ENCODE data around the gene SEMA3G.

Gene SEMA3G

DNA sequence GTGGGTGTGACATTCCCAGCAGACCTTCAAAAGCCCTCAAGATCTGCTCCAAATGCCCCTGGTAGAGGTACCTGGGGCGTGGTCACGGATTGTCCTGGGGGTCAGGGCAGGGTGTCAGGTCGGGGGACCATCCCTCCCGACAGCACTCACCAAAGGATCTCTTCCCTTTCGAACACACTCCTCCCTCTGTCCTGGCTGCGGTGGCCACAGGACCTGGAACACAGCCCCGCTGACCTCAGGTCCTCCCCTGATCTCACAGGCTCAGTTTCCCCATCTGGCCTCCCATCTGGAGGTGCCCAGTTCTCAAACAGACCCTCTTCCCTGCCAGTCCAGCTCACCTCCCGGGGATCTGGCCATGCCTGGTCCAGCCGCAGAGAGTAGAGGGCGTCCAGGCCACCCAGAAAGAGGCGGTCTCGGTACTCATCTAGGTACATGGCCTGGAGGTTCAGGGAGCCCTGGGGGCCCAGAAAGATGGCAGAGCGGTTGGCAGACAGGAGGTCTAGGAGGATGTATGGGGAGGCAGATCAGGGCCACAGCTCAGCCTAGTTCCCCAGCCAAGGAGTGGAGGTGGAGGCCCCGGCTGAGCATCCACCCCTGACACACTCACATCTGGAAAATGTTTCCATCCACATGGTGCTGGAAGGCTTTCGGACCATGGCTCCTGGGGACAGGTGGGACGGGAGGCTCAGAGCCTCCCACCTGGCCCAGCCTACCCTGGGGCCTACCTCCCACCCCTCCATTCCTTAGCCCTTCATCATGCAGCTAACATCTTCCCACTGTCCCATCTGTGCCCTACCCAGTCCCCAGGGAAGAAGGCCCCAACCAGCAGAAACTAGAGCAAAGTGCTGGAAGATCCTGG lies 2.3 kb downstream of the SEMA3G start:
- Histone ChIP-seq H3K27ac (peak overlapping the region in 2 of 21 experiments; percentile 8 to 40), H3K4me3 (no peak overlapping the region)

DNA sequence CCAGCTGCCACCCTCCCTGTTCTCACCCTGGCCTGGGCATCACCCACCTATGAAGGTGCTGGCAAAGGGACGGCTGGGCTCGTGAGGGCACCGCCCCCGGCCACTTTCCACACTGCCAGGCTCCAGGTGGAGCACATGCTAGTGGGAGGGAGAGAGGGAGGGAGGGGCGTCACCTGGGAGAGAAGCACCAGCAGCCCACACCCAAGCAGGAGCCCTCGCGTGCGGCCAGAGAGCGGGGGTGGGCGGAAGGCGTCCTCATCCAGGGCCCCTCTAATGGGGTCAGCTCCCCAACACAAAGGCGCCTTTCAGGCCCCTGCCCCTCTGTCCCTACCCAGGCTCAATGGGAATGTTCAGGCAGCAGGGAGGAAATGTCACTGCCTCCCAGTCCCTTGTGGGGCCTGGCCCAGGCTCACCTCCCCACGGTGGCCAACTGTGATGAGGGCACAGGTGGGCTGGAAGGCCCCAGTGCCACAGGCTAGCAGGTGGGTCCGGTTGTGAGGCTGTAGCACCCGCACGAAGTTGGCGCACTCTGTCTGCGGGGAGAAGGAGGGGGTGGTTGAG lies 3.1 kb downstream of the SEMA3G start:
- H3K4me3 ChIP-seq, result no peak overlapping the region
- peak overlapping the region in 1 of 21 experiments; percentile 16 for H3K27ac ChIP-seq

DNA sequence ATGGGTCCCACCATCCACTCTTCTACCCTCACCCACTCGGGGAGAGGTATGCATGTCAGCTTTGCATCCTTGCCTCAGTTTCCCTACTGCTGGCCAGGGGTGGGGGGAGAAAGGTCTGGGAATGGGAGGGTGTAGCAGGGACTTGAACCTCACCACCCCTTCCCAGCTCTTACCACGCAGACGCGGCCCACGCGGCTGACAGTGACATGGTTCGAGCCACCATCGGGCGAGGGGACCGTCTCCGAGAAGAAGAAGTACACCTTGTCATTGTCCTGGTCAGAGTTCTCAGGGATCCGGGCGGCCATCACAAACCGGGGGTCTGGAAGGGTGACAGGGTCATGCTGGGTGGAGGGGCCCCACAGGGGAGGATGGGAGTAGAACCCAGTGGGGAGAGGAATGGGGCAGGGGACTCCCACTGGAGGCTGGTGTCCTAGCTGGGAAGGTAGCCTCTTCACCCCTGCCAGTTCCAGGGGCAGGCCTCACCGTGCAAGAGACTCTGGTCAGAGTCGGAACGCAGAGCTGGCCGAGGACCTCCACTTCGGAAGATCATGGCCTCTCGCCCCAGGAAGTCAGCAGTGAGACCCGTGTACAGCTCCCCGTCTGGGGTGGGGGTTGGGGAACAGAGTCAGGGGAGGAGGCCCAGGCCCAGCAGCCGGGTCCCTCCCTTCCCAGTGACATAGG lies 3.7 kb downstream of the SEMA3G start:
- peak overlapping the region in 1 of 21 experiments; percentile 16 for H3K27ac ChIP-seq
- H3K4me3 ChIP-seq, result no peak overlapping the region

DNA sequence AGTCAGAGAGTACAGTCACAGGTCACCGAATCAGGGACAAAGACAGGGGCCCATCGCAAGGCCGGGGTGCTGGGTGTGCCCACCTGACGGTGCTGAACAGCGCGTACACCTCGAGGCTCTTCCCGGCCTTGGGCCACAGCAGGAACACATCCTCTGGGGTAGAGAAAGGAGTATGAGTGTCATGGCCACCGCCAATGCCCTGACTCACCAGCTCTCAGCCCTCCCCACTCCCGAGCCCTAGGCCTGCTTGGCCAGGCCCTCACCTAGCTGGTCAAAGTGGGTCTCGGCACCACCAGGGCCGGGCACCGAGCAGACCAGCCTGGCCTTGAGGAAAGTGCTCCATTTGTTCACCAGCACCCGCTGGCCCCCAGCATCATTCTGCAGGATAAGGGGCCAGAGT lies 4.2 kb downstream of the SEMA3G start:
- Histone ChIP-seq H3K27ac (no peak overlapping the region), H3K4me3 (no peak overlapping the region)

DNA sequence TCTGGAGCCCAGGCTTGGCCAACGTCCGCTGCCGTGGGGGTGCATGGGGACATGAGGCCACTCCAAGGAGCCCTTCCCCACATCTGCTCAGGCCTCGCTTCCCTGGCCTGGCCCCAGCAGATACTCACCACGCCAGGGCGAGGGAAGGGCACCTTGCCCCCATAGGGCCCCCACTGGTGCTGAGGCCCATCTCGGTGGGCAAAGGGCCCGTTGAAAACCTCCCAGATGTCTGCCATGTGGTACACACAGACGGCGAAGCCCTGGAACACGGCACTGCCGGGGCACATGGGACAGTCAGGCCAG lies 4.7 kb downstream of the SEMA3G start:
- H3K27ac ChIP-seq, result no peak overlapping the region
- no peak overlapping the region for H3K4me3 ChIP-seq

- H3K4me3 ChIP-seq, result no peak overlapping the region
- H3K27ac ChIP-seq, result no peak overlapping the region
Observed at GRCh38 chr3:52439426-52440248, 5.3 kb downstream of the SEMA3G start.

DNA sequence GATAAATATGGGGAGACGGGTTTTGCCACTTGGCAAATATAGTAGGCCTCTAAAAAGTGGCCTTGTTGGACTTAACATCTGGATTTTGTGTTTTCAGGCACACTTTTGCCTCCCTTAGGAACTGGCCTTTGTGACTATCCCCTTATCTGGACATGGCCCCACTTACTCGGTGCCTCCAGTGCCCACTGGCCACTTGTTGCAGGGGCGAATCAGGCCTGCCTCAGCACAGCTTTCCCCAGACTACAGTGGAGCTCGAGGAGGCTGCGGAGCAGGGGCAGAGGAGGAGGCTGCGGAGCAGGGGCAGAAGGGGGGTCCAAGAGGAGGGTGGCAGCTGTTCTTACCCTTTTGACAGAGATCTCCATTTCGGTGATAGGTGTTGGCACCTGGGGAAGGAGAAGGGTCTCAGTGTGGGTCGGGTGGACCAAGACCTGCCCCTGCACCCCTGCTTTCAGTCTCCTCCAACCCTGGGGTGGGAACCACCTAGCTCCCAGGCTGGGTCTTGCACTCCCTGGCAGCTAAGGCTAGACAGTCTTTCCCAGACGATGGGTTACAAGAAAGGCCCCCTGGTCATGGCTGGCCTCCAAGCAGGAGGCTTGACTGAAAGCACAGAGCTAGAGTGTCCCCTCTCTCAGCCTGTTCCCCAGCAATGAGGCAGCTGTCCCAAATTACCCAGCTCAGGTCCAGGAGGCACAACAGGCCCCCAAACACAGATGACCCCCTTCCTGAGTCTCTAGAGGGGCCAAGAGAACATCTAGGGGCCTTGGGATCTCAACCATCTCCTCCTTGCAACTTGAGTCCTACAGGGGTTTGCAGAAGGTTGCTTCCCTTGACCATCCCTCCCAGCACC lies 6.1 kb downstream of the SEMA3G start:
- no peak overlapping the region for H3K27ac ChIP-seq

GRCh38 chr3:52438104-52438376 lies 6.9 kb downstream of the SEMA3G start:
- Histone ChIP-seq H3K4me3 (no peak overlapping the region), H3K27ac (peak overlapping the region in 1 of 21 experiments; percentile 34)

More for the DNA sequence above, 6.1 kb downstream of the SEMA3G start:
- no peak overlapping the region for H3K4me3 ChIP-seq

DNA sequence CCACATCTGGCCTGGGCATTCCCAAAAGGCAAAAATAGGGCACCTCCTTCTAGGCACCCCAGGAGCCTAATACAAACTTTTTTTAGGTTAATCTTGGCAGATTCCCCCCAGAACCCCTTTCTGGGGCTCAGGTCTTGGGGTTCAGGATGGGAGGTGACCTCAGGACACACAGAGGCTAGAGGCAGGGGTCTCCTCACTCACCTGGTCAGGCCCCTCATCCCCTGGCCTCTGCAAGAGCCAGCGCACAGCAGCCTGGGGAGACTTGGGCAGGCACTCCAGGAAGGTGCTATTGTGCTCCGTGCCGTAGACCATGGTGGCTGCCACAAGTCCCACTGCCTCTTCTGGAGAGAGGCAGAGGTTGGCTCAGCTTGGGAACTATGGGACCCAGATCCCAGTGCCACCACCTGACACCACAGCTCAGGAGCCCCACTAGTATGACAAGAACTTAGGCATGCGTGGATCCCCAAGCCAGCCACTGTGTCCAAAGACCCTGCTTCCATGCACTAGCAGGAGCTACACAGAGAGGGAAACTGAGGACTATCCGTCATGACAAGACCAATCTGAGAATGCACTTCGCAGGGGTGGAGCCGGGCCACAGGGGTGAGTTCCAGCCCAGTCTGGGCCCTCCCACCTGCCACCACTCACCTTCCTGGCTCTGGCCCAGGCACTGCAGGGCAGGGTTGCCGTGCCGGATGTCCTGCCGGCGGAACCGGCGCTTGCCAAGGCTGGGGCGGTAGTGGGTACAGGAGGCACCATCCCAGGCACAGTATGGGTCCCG lies 7.4 kb downstream of the SEMA3G start:
- H3K27ac ChIP-seq, result peak overlapping the region in 2 of 21 experiments; percentile 27 to 48
- H3K4me3 ChIP-seq, result no peak overlapping the region

DNA sequence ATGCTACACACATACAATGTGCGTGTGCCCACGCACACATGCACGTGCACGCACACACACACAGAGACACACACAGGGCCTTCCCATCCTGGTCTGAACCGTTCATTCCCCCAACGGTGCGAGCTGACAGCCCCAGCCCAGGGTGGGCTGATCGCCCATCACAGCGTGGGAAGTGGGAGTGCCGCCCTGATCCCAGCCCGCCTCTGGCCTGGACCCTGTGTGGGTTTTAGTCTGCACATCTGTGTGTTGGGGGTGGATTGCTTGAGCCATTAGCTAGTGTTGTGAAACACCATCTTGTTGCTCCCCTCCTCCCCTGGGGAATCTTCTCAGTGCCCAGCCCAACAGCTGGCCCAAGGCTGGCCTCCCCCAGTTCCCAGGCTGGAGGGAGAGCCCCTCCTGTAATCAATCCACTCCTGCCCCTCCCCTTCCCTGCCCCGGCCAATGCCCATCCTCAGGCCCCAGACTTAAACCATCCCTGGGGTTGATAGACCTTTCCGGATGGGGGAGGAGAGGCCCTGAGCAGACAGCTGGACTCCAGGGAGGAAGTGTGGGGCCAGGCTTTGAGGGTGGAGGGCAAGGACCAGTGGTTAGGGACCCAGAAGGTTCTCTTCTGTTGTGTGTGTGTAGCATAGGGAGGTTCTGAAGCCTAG lies 8.3 kb downstream of the SEMA3G start:
- Histone ChIP-seq H3K27ac (peak overlapping the region in 2 of 21 experiments; percentile 31 to 48), H3K4me3 (no peak overlapping the region)

DNA sequence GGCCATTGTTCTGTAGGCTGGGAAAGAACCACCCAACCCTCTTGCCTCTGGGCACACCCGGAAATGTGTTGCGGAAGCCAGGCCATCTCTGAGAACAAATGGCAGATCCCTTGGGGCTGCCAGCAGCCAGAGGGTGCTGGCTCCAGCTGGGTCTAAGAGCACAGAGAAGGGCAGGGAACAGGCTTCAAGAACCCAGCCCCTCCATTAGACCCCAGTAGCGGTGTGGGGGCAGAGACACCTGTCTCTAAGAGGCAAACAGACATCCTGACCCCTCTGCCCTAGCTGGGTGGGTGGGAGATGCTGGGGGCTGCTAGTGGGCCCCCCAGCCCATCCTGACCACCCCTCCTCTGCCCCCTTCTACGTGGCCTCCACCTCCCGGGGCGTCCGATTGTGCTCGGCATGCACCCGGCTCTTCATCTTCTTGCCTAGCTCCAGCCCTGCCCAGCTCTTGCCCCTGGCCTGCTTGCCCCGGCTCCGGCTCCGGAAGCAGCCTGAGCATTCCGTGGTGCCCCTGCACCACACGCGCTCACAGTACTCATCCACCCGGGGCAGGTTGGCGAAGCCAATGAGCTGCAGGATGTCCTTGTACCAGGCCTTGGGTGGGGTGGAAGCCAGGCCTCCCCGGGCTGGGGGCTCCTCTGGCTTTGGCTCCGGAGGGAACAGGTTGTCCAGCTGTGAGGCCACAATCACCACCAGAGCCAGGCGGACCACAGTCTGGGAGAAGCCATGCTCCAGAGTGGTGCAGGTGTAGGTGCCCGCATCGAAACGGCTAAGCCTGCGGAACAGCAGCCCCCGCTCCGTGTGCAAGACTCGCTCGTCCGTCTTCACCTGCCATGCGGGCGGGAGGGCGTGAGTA lies 9.4 kb downstream of the SEMA3G start:
- Histone ChIP-seq H3K27ac (peak overlapping the region in 2 of 21 experiments; percentile 4 to 69), H3K4me3 (no peak overlapping the region)

DNA sequence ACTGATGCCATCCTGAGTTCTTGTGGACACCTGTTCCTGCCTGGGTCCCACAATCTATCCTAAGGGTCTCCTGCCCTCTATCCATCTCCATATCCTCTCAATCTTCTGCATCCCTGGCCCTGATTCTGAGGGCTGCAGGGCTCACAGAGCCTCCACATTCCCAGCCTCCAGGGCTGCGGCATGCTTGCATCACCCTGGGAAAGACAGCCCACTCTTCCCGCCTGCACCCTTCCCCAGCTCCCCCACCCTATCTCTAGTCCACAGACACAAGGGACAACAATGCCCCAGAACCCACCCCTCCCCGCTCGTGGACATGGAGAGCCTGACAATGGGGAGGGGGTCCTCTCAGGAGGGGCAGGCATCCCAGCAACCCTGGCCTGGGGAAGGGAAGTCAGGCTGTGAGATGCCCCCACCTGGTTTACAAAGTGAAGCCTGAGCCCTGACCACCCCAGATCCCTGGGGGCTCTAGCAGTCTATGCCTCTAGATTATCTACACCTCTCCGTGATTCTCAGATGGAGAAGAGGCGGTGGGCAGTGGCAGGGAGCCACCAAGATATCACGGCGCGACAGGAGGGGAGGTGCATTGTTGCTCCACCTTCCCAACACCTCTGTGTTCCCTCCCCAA lies 10.3 kb downstream of the SEMA3G start:
- Histone ChIP-seq H3K27ac (peak overlapping the region in 5 of 21 experiments; percentile 21 to 70 (median 63)), H3K4me3 (no peak overlapping the region)

DNA sequence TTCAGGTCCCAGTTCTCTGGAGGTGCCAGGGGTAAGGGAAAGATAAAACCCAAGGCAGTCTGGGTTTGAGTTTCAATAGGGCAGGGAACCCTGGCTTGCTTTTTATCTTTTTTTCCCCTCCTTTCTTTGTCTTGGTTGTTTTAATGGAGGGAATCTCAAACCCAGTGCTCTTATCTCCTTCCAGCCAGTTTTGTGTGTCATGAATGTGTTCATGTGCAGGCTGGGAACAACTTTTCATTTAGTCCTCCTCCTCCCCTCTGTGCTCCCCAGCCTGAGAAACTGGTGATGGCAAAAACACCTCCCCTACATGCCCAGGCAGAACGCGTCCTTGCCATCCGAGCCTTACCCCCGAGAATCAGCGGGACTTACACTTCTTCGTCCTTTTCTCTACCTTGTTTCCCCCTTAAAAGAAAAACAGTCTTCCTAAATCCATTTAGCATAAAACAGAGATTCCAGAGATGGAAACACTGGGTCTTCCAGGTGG lies 10.9 kb downstream of the SEMA3G start:
- H3K4me3 ChIP-seq, result no peak overlapping the region
- peak overlapping the region in 11 of 21 experiments; percentile 9 to 70 (median 51) for H3K27ac ChIP-seq

GRCh38 chr3:52433328-52433995 lies 11.4 kb downstream of the SEMA3G start:
- Histone ChIP-seq H3K4me3 (no peak overlapping the region), H3K27ac (peak overlapping the region in 11 of 21 experiments; percentile 9 to 70 (median 51))

GRCh38 chr3:52432691-52433141 lies 12.2 kb downstream of the SEMA3G start:
- Histone ChIP-seq H3K27ac (peak overlapping the region in 8 of 21 experiments; percentile 6 to 70 (median 56)), H3K4me3 (no peak overlapping the region)

- peak overlapping the region in 9 of 21 experiments; percentile 3 to 70 (median 51) for H3K27ac ChIP-seq
- H3K4me3 ChIP-seq, result no peak overlapping the region
Observed at GRCh38 chr3:52432225-52432624, 12.7 kb downstream of the SEMA3G start.
